Skin epidermis (tissue), 12 donors: Measurements from ENCODE around the gene GALNT18.

Experiments
- H3K27ac ChIP-seq, 21 experiments: fragments of 200-600 bp; sonication (generic) in 11 of 21; one replicate each; pipeline ENCODE4 v1.5.0; 2020; ENCODE audit warnings: mild to moderate bottlenecking in 3 of 21, inconsistent platforms in 2 of 21, moderate library complexity in 2 of 21
- H3K4me3 ChIP-seq, 7 experiments: fragments of 200-600 bp; sonication (generic) in 2 of 7; one replicate each; pipeline ENCODE4 v1.5.0; 2020; ENCODE audit warnings: inconsistent platforms in 2 of 7, mild to moderate bottlenecking in 2 of 7, moderate library complexity in 1 of 7

The GALNT18 gene

GRCh38 chr11:11621573-11622339 is at the start of gene GALNT18:
Gene GALNT18, minus strand, starts transcription at chr11:11622005.
- Histone ChIP-seq H3K27ac (peak within 1 kb of the TSS in 19 of 21 experiments; percentile 12 to 88 (median 62)), H3K4me3 (peak within 1 kb of the TSS; percentile 44 to 68 (median 50))

- Histone ChIP-seq H3K4me3 (no peak overlapping the region), H3K27ac (no peak overlapping the region)
These were observed 48.8 kb upstream of the GALNT18 start for GRCh38 chr11:11670574-11670973.

- Histone ChIP-seq H3K27ac (no peak overlapping the region), H3K4me3 (no peak overlapping the region)
These were observed 47.5 kb upstream of the GALNT18 start for GRCh38 chr11:11669233-11669846.

- Histone ChIP-seq H3K4me3 (no peak overlapping the region), H3K27ac (no peak overlapping the region)
These were observed 47.0 kb upstream of the GALNT18 start for GRCh38 chr11:11668781-11669180.

GRCh38 chr11:11668274-11668673 is 46.5 kb upstream of the GALNT18 start:
- H3K27ac ChIP-seq = no peak overlapping the region

GRCh38 chr11:11667056-11667455 is 45.3 kb upstream of the GALNT18 start:
- no peak overlapping the region for H3K27ac ChIP-seq
- no peak overlapping the region for H3K4me3 ChIP-seq

More at GRCh38 chr11:11668274-11668673, 46.5 kb upstream of the GALNT18 start:
- no peak overlapping the region for H3K4me3 ChIP-seq

GRCh38 chr11:11665407-11665806 is 43.6 kb upstream of the GALNT18 start:
- H3K4me3 ChIP-seq = no peak overlapping the region
- no peak overlapping the region for H3K27ac ChIP-seq

- Histone ChIP-seq H3K4me3 (no peak overlapping the region), H3K27ac (no peak overlapping the region)
These were observed 42.1 kb upstream of the GALNT18 start for GRCh38 chr11:11663907-11664306.

- Histone ChIP-seq H3K4me3 (no peak overlapping the region), H3K27ac (no peak overlapping the region)
These were observed 40.8 kb upstream of the GALNT18 start for GRCh38 chr11:11662578-11662977.

GRCh38 chr11:11661326-11662040 is 39.7 kb upstream of the GALNT18 start:
- no peak overlapping the region for H3K27ac ChIP-seq
- no peak overlapping the region for H3K4me3 ChIP-seq

- Histone ChIP-seq H3K27ac (no peak overlapping the region), H3K4me3 (no peak overlapping the region)
These were observed 38.5 kb upstream of the GALNT18 start for GRCh38 chr11:11660363-11660740.

- no peak overlapping the region for H3K27ac ChIP-seq
- no peak overlapping the region for H3K4me3 ChIP-seq
These were observed 38.0 kb upstream of the GALNT18 start for GRCh38 chr11:11659567-11660362.

- Histone ChIP-seq H3K4me3 (no peak overlapping the region), H3K27ac (no peak overlapping the region)
These were observed 35.6 kb upstream of the GALNT18 start for GRCh38 chr11:11657218-11657955.

GRCh38 chr11:11641581-11641980 is 19.8 kb upstream of the GALNT18 start:
- Histone ChIP-seq H3K4me3 (no peak overlapping the region), H3K27ac (no peak overlapping the region)

- H3K27ac ChIP-seq = no peak overlapping the region
These were observed 19.2 kb upstream of the GALNT18 start for GRCh38 chr11:11640996-11641395.

GRCh38 chr11:11640152-11640551 is 18.3 kb upstream of the GALNT18 start:
- no peak overlapping the region for H3K27ac ChIP-seq

More at GRCh38 chr11:11640996-11641395, 19.2 kb upstream of the GALNT18 start:
- H3K4me3 ChIP-seq = no peak overlapping the region

GRCh38 chr11:11636671-11637070 is 14.9 kb upstream of the GALNT18 start:
- no peak overlapping the region for H3K4me3 ChIP-seq
- H3K27ac ChIP-seq = no peak overlapping the region

More at GRCh38 chr11:11640152-11640551, 18.3 kb upstream of the GALNT18 start:
- H3K4me3 ChIP-seq = no peak overlapping the region

- Histone ChIP-seq H3K4me3 (no peak overlapping the region), H3K27ac (no peak overlapping the region)
These were observed 13.6 kb upstream of the GALNT18 start for GRCh38 chr11:11635443-11635842.

- no peak overlapping the region for H3K27ac ChIP-seq
- H3K4me3 ChIP-seq = no peak overlapping the region
These were observed 7.6 kb upstream of the GALNT18 start for GRCh38 chr11:11629368-11629767.
